ENCODE results near the gene PDCD2.
"Not testable (repeated sequence)": the region's sequence is repeated elsewhere in the genome, so short reads cannot be mapped to it uniquely, and the experiment has no call there.

- TF ChIP-seq CTCF (tag by site-specific recombination; IDR thresholded peaks at IDR 0.05) = 0 out of 2 replicates have a peak, but pooled peaks have one; percentile 39
- not testable (repeated sequence) for TF ChIP-seq ZBTB20 (tag by site-specific recombination; IDR thresholded peaks at IDR 0.05); ZFP3 (tag by site-specific recombination; IDR thresholded peaks at IDR 0.05; ENCODE audit: low read depth); RBAK (tag by site-specific recombination; IDR thresholded peaks at IDR 0.05); ZNF121 (tag by site-specific recombination; IDR thresholded peaks at IDR 0.05); ZNF560 (tag by site-specific recombination; IDR thresholded peaks at IDR 0.05; ENCODE audit: borderline replicate concordance); TRIM28 (IDR thresholded peaks at IDR 0.05; ENCODE audit: borderline replicate concordance, low read length)
Observed at GRCh38 chr6:170609225-170609624, 24.8 kb upstream of the PDCD2 start.
